ENCODE data around the gene ADGRV1. TPM values are rescaled to one million over a fixed set of nuclear protein-coding genes. Genes with fewer than 3 reads are reported as not detected.

ADGRV1 gene
- total RNA-seq, 1 experiment from 2014 or later, result 6.8 TPM

GRCh38 chr5:90696153-90696552 is 137.6 kb downstream of the ADGRV1 start:
- POLR2A ChIA-PET (ENCODE audit: low non-redundant PET), result no interaction called here
- H3K36me3 ChIP-seq (ENCODE audit: insufficient read depth, low read length, poor library complexity, severe bottlenecking), result no peaks in the 10 kb centered on the region
- no peak overlapping the region for H3K27ac ChIP-seq (ENCODE audit: low read depth, low read length, poor library complexity, severe bottlenecking)
- no peak for TF ChIP-seq CTCF (conservative IDR thresholded peaks at IDR 0.05; ENCODE audit: low read depth, low read length)
- no peak for TF ChIP-seq EZH2 (IDR thresholded peaks at IDR 0.05; ENCODE audit: borderline replicate concordance, low read depth, low read length, poor library complexity, severe bottlenecking)
- no peak for DNase-seq (ENCODE audit: low spot score)
- no peak overlapping the region for H3K4me3 ChIP-seq (ENCODE audit: low read depth, low read length, poor library complexity, severe bottlenecking)
- CTCF ChIA-PET, result no interaction called here
- no peaks in the 10 kb centered on the region for H3K27me3 ChIP-seq (replicated peaks; ENCODE audit: insufficient read depth, low read depth, low read length, poor library complexity)
- BruUV-seq (replicated peaks), result no TSS peak
- no peaks in the 10 kb centered on the region for H3K4me1 ChIP-seq (ENCODE audit: insufficient read depth, low read length, poor library complexity, severe bottlenecking)
- no peaks in the 10 kb centered on the region for H3K9me3 ChIP-seq (ENCODE audit: low read depth, low read length, poor library complexity, severe bottlenecking)
- intact Hi-C loops (cut with micrococcal nuclease; ENCODE audit: unreplicated experiment), result no loop called here

- H3K27me3 ChIP-seq (replicated peaks; ENCODE audit: insufficient read depth, low read depth, low read length, poor library complexity), result no peaks in the 10 kb centered on the region
- CTCF ChIA-PET, result no interaction called here
- H3K27ac ChIP-seq (ENCODE audit: low read depth, low read length, poor library complexity, severe bottlenecking), result no peak overlapping the region
- DNase-seq (ENCODE audit: low spot score), result no peak
- POLR2A ChIA-PET (ENCODE audit: low non-redundant PET), result no interaction called here
- no TSS peak for BruUV-seq (replicated peaks)
- intact Hi-C loops (cut with micrococcal nuclease; ENCODE audit: unreplicated experiment), result no loop called here
- H3K4me1 ChIP-seq (ENCODE audit: insufficient read depth, low read length, poor library complexity, severe bottlenecking), result no peaks in the 10 kb centered on the region
- TF ChIP-seq EZH2 (IDR thresholded peaks at IDR 0.05; ENCODE audit: borderline replicate concordance, low read depth, low read length, poor library complexity, severe bottlenecking) (no peak), CTCF (conservative IDR thresholded peaks at IDR 0.05; ENCODE audit: low read depth, low read length) (no peak)
- no peaks in the 10 kb centered on the region for H3K9me3 ChIP-seq (ENCODE audit: low read depth, low read length, poor library complexity, severe bottlenecking)
- no peak overlapping the region for H3K4me3 ChIP-seq (ENCODE audit: low read depth, low read length, poor library complexity, severe bottlenecking)
- H3K36me3 ChIP-seq (ENCODE audit: insufficient read depth, low read length, poor library complexity, severe bottlenecking), result no peaks in the 10 kb centered on the region
Observed at GRCh38 chr5:90700299-90700698, 141.7 kb downstream of the ADGRV1 start.

GRCh38 chr5:90703932-90704331 is 145.3 kb downstream of the ADGRV1 start:
- ChIA-PET POLR2A (ENCODE audit: low non-redundant PET) (no interaction called here), CTCF (no interaction called here)
- DNase-seq (ENCODE audit: low spot score), result no peak
- BruUV-seq (replicated peaks), result no TSS peak
- H3K36me3 ChIP-seq (ENCODE audit: insufficient read depth, low read length, poor library complexity, severe bottlenecking), result no peaks in the 10 kb centered on the region
- no peak for TF ChIP-seq CTCF (conservative IDR thresholded peaks at IDR 0.05; ENCODE audit: low read depth, low read length)
- TF ChIP-seq EZH2 (IDR thresholded peaks at IDR 0.05; ENCODE audit: borderline replicate concordance, low read depth, low read length, poor library complexity, severe bottlenecking), result no peak
- H3K27ac ChIP-seq (ENCODE audit: low read depth, low read length, poor library complexity, severe bottlenecking), result no peak overlapping the region
- H3K4me3 ChIP-seq (ENCODE audit: low read depth, low read length, poor library complexity, severe bottlenecking), result no peak overlapping the region
- intact Hi-C loops (cut with micrococcal nuclease; ENCODE audit: unreplicated experiment), result no loop called here
- H3K9me3 ChIP-seq (ENCODE audit: low read depth, low read length, poor library complexity, severe bottlenecking), result no peaks in the 10 kb centered on the region
- H3K27me3 ChIP-seq (replicated peaks; ENCODE audit: insufficient read depth, low read depth, low read length, poor library complexity), result no peaks in the 10 kb centered on the region
- no peaks in the 10 kb centered on the region for H3K4me1 ChIP-seq (ENCODE audit: insufficient read depth, low read length, poor library complexity, severe bottlenecking)

Data from A673 (cell line).